ENCODE results near the gene PRSS12.

PRSS12 gene

DNA sequence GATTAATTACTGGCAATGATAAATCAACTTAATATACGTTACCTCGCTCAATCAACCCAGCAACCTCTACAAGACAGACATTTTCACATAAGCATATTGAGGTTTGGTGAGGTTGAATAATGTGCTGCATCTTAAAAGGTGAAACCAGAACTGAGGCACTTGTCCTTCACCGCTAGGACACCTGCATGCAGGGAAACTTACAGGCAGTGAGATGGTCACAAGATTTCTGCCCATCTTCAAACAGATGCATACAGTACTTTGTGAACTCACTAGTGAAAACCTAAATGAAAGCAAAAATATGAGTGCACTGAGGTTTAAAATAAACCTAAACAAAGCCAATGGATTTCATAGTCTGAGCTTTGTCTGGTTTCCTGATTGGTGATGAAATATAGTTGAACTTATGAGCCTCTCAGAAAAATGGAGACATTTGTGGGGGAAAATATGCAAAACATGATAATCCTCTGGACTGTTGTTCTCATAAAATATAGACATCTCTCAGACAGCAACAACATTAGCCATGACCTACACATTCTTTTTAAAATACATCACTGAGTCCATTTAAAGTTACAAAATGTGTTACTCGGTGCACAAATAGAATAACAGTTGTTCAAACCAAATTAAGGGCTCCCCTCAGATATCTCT, 20.9 kb upstream of the PRSS12 start:
- Histone ChIP-seq H2AFZ (ENCODE audit: low read depth, low read length) (no peak overlapping the region), H3K27ac (ENCODE audit: low read length) (no peak overlapping the region), H3K79me2 (ENCODE audit: low read length) (no peaks in the 10 kb centered on the region), H3K4me2 (ENCODE audit: low read length) (no peak overlapping the region), H3K4me1 (ENCODE audit: low read length) (no peaks in the 10 kb centered on the region), H3K4me3 (ENCODE audit: low read length) (no peak overlapping the region), H3K9me3 (ENCODE audit: insufficient read depth, low read length) (no peaks in the 10 kb centered on the region), H3K27me3 (ENCODE audit: low read depth, low read length) (no peaks in the 10 kb centered on the region), H3K9ac (ENCODE audit: low read length) (no peak overlapping the region), H4K20me1 (ENCODE audit: insufficient read depth, low read length) (no peaks in the 10 kb centered on the region), H3K36me3 (replicated peaks; ENCODE audit: low read depth, low read length) (no peaks in the 10 kb centered on the region)
- TF ChIP-seq EZH2phosphoT487 (IDR thresholded peaks at IDR 0.05; ENCODE audit: low read depth): no peak
- TF ChIP-seq, protein P1, sequence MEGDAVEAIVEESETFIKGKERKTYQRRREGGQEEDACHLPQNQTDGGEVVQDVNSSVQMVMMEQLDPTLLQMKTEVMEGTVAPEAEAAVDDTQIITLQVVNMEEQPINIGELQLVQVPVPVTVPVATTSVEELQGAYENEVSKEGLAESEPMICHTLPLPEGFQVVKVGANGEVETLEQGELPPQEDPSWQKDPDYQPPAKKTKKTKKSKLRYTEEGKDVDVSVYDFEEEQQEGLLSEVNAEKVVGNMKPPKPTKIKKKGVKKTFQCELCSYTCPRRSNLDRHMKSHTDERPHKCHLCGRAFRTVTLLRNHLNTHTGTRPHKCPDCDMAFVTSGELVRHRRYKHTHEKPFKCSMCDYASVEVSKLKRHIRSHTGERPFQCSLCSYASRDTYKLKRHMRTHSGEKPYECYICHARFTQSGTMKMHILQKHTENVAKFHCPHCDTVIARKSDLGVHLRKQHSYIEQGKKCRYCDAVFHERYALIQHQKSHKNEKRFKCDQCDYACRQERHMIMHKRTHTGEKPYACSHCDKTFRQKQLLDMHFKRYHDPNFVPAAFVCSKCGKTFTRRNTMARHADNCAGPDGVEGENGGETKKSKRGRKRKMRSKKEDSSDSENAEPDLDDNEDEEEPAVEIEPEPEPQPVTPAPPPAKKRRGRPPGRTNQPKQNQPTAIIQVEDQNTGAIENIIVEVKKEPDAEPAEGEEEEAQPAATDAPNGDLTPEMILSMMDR (IDR thresholded peaks at IDR 0.05; ENCODE audit: low read depth, low read length): no peak

DNA sequence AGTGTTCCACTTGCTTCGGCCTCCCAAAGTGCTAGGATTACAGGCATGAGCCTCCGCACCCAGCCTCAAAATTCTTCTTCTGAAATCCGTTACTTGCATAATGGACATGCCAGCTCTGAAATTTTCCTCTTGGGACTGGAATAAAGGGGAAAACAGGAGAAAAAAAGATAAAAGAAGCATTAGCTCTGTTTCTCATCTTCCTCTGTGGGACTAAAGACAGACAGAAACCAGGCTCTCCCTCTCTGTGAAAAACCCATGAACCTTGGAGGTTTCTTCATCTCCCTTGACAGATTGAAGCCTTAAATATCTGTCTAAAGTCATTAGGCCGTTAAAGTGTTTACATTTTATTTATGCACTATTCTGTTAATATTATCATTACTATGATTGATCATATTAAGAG, 19.4 kb upstream of the PRSS12 start:
- no peak overlapping the region for H2AFZ ChIP-seq (ENCODE audit: low read depth, low read length)
- no peak overlapping the region for H3K27ac ChIP-seq (ENCODE audit: low read length)
- no peaks in the 10 kb centered on the region for H3K36me3 ChIP-seq (replicated peaks; ENCODE audit: low read depth, low read length)
- TF ChIP-seq, protein P1 (IDR thresholded peaks at IDR 0.05; ENCODE audit: low read depth, low read length): no peak
- TF ChIP-seq EZH2phosphoT487 (IDR thresholded peaks at IDR 0.05; ENCODE audit: low read depth): no peak
- no peak overlapping the region for H3K4me2 ChIP-seq (ENCODE audit: low read length)
- no peaks in the 10 kb centered on the region for H4K20me1 ChIP-seq (ENCODE audit: insufficient read depth, low read length)
- no peaks in the 10 kb centered on the region for H3K4me1 ChIP-seq (ENCODE audit: low read length)
- H3K27me3 ChIP-seq (ENCODE audit: low read depth, low read length): no peaks in the 10 kb centered on the region
- no peak overlapping the region for H3K4me3 ChIP-seq (ENCODE audit: low read length)
- H3K79me2 ChIP-seq (ENCODE audit: low read length): no peaks in the 10 kb centered on the region
- no peaks in the 10 kb centered on the region for H3K9me3 ChIP-seq (ENCODE audit: insufficient read depth, low read length)
- no peak overlapping the region for H3K9ac ChIP-seq (ENCODE audit: low read length)

DNA sequence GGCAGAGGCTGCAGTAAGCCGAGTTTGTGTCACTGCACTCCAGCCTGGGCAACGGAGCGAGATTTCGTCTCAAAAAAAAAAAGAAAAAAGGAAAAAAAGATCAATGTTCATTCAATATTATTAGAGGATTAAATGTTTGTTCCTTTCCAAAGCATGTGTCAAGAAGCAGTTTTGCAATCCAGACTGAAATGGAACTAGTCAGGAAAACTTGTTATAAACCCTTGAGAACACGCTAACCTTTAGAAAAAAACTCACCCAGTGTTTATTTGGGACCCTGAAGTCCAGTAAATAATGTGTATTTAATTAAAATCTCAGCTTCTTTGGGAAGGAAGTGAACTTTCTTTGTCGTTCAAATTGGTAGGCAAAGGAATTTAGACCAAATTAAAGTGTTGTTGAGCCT, 16.4 kb upstream of the PRSS12 start:
- no peak overlapping the region for H3K27ac ChIP-seq (ENCODE audit: low read length)
- no peak for TF ChIP-seq EZH2phosphoT487 (IDR thresholded peaks at IDR 0.05; ENCODE audit: low read depth)
- TF ChIP-seq, protein P1 (IDR thresholded peaks at IDR 0.05; ENCODE audit: low read depth, low read length): no peak

DNA sequence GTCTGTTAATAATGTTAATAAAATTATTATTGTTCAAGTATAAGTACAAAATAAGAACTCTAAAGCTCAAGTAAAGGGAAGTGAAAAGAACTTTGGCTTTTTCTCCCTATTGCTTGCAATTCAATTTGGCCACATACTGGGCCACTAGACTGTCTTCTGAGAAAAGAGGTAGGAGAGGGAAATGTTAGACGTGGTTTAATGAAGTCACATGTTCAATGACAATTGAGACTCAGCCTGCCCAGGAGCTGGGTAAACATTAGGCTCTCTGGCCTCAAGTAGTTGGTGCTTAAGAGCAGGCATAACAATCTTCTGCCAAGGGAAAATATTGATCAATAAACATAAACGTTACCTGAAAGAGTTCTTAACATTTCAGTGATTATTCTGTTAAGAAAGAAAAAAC, 15.1 kb upstream of the PRSS12 start:
- TF ChIP-seq, protein P1 (IDR thresholded peaks at IDR 0.05; ENCODE audit: low read depth, low read length): no peak
- no peak for TF ChIP-seq EZH2phosphoT487 (IDR thresholded peaks at IDR 0.05; ENCODE audit: low read depth)

More for the DNA sequence above, 16.4 kb upstream of the PRSS12 start:
- H3K4me1 ChIP-seq (ENCODE audit: low read length): no peaks in the 10 kb centered on the region
- H3K9me3 ChIP-seq (ENCODE audit: insufficient read depth, low read length): no peaks in the 10 kb centered on the region
- H3K79me2 ChIP-seq (ENCODE audit: low read length): no peaks in the 10 kb centered on the region
- no peaks in the 10 kb centered on the region for H4K20me1 ChIP-seq (ENCODE audit: insufficient read depth, low read length)
- no peaks in the 10 kb centered on the region for H3K27me3 ChIP-seq (ENCODE audit: low read depth, low read length)
- no peaks in the 10 kb centered on the region for H3K36me3 ChIP-seq (replicated peaks; ENCODE audit: low read depth, low read length)
- no peak overlapping the region for H3K4me3 ChIP-seq (ENCODE audit: low read length)
- no peak overlapping the region for H3K9ac ChIP-seq (ENCODE audit: low read length)
- H3K4me2 ChIP-seq (ENCODE audit: low read length): no peak overlapping the region
- no peak overlapping the region for H2AFZ ChIP-seq (ENCODE audit: low read depth, low read length)

More for the DNA sequence above, 15.1 kb upstream of the PRSS12 start:
- H3K79me2 ChIP-seq (ENCODE audit: low read length): no peaks in the 10 kb centered on the region
- no peak overlapping the region for H2AFZ ChIP-seq (ENCODE audit: low read depth, low read length)
- H3K4me2 ChIP-seq (ENCODE audit: low read length): no peak overlapping the region
- H3K9ac ChIP-seq (ENCODE audit: low read length): no peak overlapping the region
- H3K4me1 ChIP-seq (ENCODE audit: low read length): no peaks in the 10 kb centered on the region
- H3K27ac ChIP-seq (ENCODE audit: low read length): no peak overlapping the region
- no peaks in the 10 kb centered on the region for H3K27me3 ChIP-seq (ENCODE audit: low read depth, low read length)
- H3K36me3 ChIP-seq (replicated peaks; ENCODE audit: low read depth, low read length): no peaks in the 10 kb centered on the region
- H3K4me3 ChIP-seq (ENCODE audit: low read length): no peak overlapping the region
- no peaks in the 10 kb centered on the region for H4K20me1 ChIP-seq (ENCODE audit: insufficient read depth, low read length)
- no peaks in the 10 kb centered on the region for H3K9me3 ChIP-seq (ENCODE audit: insufficient read depth, low read length)
